Cardiac muscle cell (in vitro differentiated cells and primary cell): Measurements from ENCODE around the gene ACVR1. TPM values are rescaled to one million over a fixed set of nuclear protein-coding genes. Genes with fewer than 3 reads are reported as not detected.

Source experiments
- DNase-seq, 2 donors: peaks; one replicate each; pipeline versions ENCODE4 v3.0.0 to v3.0.0-alpha.2; 2010 to 2017; ENCODE audit warnings: low read depth in 1 of 2, low spot score in 1 of 2
- H3K27ac ChIP-seq: fragments of 200-600 bp; sonication (generic); 2 replicates; pipeline ENCODE4 v1.5.1; 2016
- H3K27me3 ChIP-seq: fragments of 200-600 bp; sonication (generic); 2 replicates; pipeline ENCODE4 v1.6.0; 2016; ENCODE audit warnings: control low read depth
- H3K36me3 ChIP-seq: fragments of 200-600 bp; sonication (generic); 2 replicates; pipeline ENCODE4 v1.5.1; 2016; ENCODE audit warnings: control low read depth
- H3K4me1 ChIP-seq: fragments of 200-600 bp; sonication (generic); 2 replicates; pipeline ENCODE4 v1.8.1; 2017; ENCODE audit warnings: low read depth, mild to moderate bottlenecking, mixed run types
- H3K4me3 ChIP-seq: fragments of 200-600 bp; sonication (generic); 2 replicates; pipeline ENCODE4 v1.5.1; 2016; ENCODE audit warnings: mild to moderate bottlenecking
- H3K9me3 ChIP-seq: fragments of 200-600 bp; sonication (generic); 2 replicates; pipeline ENCODE4 v1.5.1; 2017; ENCODE audit warnings: low read depth, mild to moderate bottlenecking, control low read depth
- polyA plus RNA-seq: library from polyadenylated mRNA; unstranded; fragments of >200 nt; fragmentation: Nextera tagmentation; extraction: Ambion mirVana; gene quantifications from 2 replicates; pipeline ENCODE4 v1.2.1, GENCODE V29; 2016
- total RNA-seq: library from RNA; depleted of rRNA; stranded (reverse); fragments of >200 nt; gene quantifications from 2 replicates; pipeline ENCODE4 v1.2.3, GENCODE V29; 2016
- TF ChIP-seq, protein P1 (sequence below): IDR thresholded peaks from 2 replicates; pipeline ENCODE4 v1.5.1; 2012; ENCODE audit warnings: low read depth, mild to moderate bottlenecking, low read length

ACVR1 gene
- total and polyA plus RNA-seq, 2 experiments from 2014 or later = 7.5 to 12.9 TPM

DNA sequence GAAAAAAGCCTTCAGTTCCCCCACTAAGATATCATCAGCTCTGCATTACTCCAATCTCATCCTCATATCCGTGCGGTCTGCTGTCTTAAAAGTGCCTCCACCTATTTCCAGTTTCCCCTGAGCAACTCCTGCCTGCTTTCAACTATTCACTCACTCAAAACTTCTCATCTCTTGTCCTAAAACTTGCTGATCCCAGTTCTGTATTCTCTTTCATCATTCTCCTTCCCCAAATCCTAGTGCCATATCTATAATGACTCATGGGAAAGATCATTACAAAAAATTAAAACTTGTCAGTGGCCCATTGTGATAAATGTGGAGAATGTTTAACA lies 20.0 kb downstream of the ACVR1 start:
- H3K4me3 ChIP-seq = no peak overlapping the region
- no peaks in the 10 kb centered on the region for H3K4me1 ChIP-seq
- DNase-seq = peak in 1 of 2 donors; percentile 20
- no peaks in the 10 kb centered on the region for H3K9me3 ChIP-seq
- H3K27me3 ChIP-seq = no peaks in the 10 kb centered on the region
- no peak overlapping the region for H3K27ac ChIP-seq
- TF ChIP-seq, protein P1, sequence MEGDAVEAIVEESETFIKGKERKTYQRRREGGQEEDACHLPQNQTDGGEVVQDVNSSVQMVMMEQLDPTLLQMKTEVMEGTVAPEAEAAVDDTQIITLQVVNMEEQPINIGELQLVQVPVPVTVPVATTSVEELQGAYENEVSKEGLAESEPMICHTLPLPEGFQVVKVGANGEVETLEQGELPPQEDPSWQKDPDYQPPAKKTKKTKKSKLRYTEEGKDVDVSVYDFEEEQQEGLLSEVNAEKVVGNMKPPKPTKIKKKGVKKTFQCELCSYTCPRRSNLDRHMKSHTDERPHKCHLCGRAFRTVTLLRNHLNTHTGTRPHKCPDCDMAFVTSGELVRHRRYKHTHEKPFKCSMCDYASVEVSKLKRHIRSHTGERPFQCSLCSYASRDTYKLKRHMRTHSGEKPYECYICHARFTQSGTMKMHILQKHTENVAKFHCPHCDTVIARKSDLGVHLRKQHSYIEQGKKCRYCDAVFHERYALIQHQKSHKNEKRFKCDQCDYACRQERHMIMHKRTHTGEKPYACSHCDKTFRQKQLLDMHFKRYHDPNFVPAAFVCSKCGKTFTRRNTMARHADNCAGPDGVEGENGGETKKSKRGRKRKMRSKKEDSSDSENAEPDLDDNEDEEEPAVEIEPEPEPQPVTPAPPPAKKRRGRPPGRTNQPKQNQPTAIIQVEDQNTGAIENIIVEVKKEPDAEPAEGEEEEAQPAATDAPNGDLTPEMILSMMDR = no peak
- no peaks in the 10 kb centered on the region for H3K36me3 ChIP-seq

DNA sequence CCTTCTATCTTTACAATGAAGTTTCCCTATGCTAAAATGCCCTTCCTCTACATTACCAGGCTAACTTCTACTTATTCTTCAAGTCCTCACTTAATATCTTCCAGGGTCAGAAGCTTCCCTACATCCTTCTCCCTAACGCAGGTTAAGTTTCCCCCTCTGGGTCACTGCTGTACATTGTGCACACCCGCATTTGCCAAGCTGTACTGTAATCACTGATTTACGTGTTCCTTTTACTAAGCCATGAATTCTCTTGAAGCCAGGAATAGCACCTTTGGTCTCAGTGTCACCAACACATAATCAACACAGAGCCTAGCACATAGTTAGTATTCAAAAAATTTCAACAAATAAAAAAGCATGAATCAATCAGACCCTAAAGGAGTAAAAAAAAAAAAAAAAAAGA lies 22.3 kb downstream of the ACVR1 start:
- Histone ChIP-seq H3K36me3 (no peaks in the 10 kb centered on the region), H3K27ac (no peak overlapping the region), H3K4me1 (no peaks in the 10 kb centered on the region), H3K27me3 (no peaks in the 10 kb centered on the region), H3K4me3 (no peak overlapping the region), H3K9me3 (no peaks in the 10 kb centered on the region)
- TF ChIP-seq, protein P1 = no peak
- no peak for DNase-seq

DNA sequence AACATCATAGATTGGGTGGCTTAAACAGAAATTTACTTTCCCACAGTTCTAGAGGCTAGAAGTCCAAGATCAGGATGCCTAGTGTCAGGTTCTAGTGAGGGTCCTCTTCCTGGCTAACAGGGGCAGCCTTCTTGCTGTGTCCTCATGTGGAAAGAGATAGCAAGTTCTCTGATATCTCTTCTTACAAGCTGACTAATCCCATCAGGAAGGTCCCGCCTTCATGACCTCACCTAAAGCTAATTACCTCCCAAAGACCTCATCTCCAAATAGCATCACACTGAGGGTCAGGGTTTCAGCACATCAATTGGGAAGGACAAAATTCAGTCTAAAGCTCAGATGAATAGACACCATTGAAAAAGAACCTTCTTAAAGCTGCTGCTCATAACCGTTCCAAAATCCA lies 22.9 kb downstream of the ACVR1 start:
- Histone ChIP-seq H3K27me3 (no peaks in the 10 kb centered on the region), H3K27ac (no peak overlapping the region), H3K36me3 (no peaks in the 10 kb centered on the region), H3K4me1 (no peaks in the 10 kb centered on the region), H3K4me3 (no peak overlapping the region), H3K9me3 (no peaks in the 10 kb centered on the region)
- no peak for DNase-seq
- TF ChIP-seq, protein P1 = no peak

DNA sequence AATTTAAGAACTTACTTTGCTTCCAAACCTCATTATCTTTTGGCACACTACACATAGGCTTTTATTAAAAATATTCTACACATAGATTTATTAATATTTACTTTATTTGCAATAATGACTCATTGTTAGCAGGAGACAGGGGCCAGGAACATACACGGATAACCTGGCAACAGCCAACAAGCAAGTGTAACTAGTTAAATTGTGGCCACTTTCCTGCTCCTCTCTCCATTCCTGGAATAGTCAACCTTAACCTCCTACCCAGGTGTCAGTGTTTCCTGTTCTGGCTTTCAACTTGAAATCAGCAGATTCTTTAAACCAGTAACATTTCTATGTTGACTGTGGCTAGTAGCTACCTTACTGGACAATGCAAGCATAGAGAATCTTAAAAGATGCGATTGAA lies 26.5 kb downstream of the ACVR1 start:
- Histone ChIP-seq H3K9me3 (no peaks in the 10 kb centered on the region), H3K27ac (no peak overlapping the region), H3K36me3 (no peaks in the 10 kb centered on the region), H3K4me1 (no peaks in the 10 kb centered on the region), H3K4me3 (no peak overlapping the region), H3K27me3 (no peaks in the 10 kb centered on the region)
- TF ChIP-seq, protein P1 = no peak
- no peak for DNase-seq

DNA sequence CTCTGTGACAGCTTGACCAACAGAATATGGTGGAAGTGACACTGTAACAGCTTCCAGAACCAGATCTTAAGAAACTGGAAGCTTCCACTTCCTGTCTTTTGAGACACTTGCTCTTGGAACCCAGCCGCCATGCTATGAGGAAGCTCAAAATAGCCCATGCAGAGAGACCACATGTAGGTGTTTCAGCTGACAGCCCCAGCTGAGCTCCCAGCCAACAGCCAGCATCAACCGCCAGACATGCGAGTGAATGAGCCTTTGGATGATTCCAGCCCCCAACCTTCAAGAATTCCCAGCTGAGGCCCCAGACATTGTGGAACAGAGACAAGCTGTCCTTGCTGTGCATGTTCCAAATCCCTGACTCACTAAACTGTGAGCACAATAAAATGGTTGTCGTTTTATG lies 27.9 kb downstream of the ACVR1 start:
- H3K9me3 ChIP-seq = no peaks in the 10 kb centered on the region
- H3K27me3 ChIP-seq = no peaks in the 10 kb centered on the region
- H3K27ac ChIP-seq = no peak overlapping the region
- H3K4me3 ChIP-seq = no peak overlapping the region
- TF ChIP-seq, protein P1 = no peak
- no peaks in the 10 kb centered on the region for H3K4me1 ChIP-seq
- DNase-seq = no peak
- no peaks in the 10 kb centered on the region for H3K36me3 ChIP-seq

DNA sequence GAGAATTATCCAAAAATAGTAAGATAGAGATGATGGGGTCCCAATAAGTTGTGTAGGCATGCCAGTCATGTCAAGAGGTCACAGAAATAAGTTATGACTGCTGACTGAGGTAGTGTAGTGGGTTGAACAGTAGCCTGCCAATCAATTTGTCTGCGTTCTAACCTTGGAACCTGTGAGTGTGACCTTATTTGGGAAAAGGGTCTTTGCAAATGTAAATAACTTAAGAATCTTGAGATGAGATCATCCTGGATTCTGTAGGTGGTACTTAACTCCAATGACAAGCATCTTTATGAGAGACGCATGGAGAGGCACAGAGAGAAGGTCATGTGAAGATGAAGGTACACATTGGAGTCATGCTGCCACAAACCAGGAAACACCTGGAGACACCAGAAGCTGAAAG lies 31.0 kb downstream of the ACVR1 start:
- no peak overlapping the region for H3K27ac ChIP-seq
- no peak for DNase-seq
- TF ChIP-seq, protein P1 = no peak
- H3K4me1 ChIP-seq = peaks cover 12% of the 10 kb centered on the region
- no peaks in the 10 kb centered on the region for H3K27me3 ChIP-seq
- H3K36me3 ChIP-seq = no peaks in the 10 kb centered on the region
- no peak overlapping the region for H3K4me3 ChIP-seq
- no peaks in the 10 kb centered on the region for H3K9me3 ChIP-seq
